Stimulated activated memory B cell treated with anti-CD40 and anti-IgM and Interleukin-4, amounts not matched to agents 10 μg/mL and 1 μg/mL and 100 μg/mL, for 72 hours (primary cell): ENCODE data around the gene GRXCR2.
"Not testable (repeated sequence)": the region's sequence is repeated elsewhere in the genome, so short reads cannot be mapped to it uniquely, and the experiment has no call there.

Experiments
- ATAC-seq: fragments of 150-1000 bp; cut with Tn5 transposase; 2 replicates; pipeline ENCODE4 v1.10.0; 2021
- H3K27ac Mint-ChIP-seq: one replicate; pipeline ENCODE4 v1.8.0; 2022; ENCODE audit warnings: mild to moderate bottlenecking, mixed read lengths
- H3K27me3 Mint-ChIP-seq: one replicate; pipeline ENCODE4 v1.8.0; 2022; ENCODE audit warnings: mixed read lengths
- H3K36me3 Mint-ChIP-seq: one replicate; pipeline ENCODE4 v1.8.0; 2022; ENCODE audit warnings: mixed read lengths
- H3K4me1 Mint-ChIP-seq: one replicate; pipeline ENCODE4 v1.8.0; 2022; ENCODE audit warnings: mixed read lengths
- H3K4me3 Mint-ChIP-seq: one replicate; pipeline ENCODE4 v1.8.0; 2022; ENCODE audit warnings: mild to moderate bottlenecking, moderate library complexity, mixed read lengths
- H3K9me3 Mint-ChIP-seq: one replicate; pipeline ENCODE4 v1.8.0; 2022; ENCODE audit warnings: mixed read lengths

GRXCR2 gene

GRCh38 chr5:145903867-145904266 is 31.1 kb upstream of the GRXCR2 start:
- H3K27ac Mint-ChIP-seq: no peak overlapping the region
- H3K36me3 Mint-ChIP-seq: no peaks in the 10 kb centered on the region
- no peak for ATAC-seq
- no peak overlapping the region for H3K4me3 Mint-ChIP-seq
- peaks cover 23% of the 10 kb centered on the region for H3K9me3 Mint-ChIP-seq
- H3K4me1 Mint-ChIP-seq: no peaks in the 10 kb centered on the region
- peaks cover 9% of the 10 kb centered on the region for H3K27me3 Mint-ChIP-seq

GRCh38 chr5:145903113-145903512 is 30.3 kb upstream of the GRXCR2 start:
- peaks cover 26% of the 10 kb centered on the region for H3K9me3 Mint-ChIP-seq
- H3K4me1 Mint-ChIP-seq: no peaks in the 10 kb centered on the region
- H3K36me3 Mint-ChIP-seq: no peaks in the 10 kb centered on the region
- no peak overlapping the region for H3K27ac Mint-ChIP-seq
- H3K27me3 Mint-ChIP-seq: peaks cover 9% of the 10 kb centered on the region
- H3K4me3 Mint-ChIP-seq: no peak overlapping the region
- no peak for ATAC-seq

DNA sequence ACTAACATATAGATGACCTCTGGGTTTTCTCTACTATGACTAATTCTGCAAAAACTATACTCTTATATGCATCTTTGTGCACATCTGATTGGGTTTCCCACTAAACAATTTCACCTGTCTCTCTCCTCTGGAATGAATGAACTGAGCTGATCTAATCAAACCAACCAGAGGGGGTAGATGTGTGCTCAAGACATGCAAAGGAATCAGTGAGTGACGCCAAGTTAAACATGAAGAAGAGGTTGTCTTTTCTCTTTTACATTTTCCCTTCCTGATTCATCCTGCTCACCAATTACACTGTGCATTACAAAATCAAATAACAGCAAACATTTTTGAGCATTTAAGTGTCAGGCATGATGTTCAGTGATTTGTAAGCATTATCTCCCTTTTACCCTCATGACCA is 29.6 kb upstream of the GRXCR2 start:
- no peaks in the 10 kb centered on the region for H3K36me3 Mint-ChIP-seq

DNA sequence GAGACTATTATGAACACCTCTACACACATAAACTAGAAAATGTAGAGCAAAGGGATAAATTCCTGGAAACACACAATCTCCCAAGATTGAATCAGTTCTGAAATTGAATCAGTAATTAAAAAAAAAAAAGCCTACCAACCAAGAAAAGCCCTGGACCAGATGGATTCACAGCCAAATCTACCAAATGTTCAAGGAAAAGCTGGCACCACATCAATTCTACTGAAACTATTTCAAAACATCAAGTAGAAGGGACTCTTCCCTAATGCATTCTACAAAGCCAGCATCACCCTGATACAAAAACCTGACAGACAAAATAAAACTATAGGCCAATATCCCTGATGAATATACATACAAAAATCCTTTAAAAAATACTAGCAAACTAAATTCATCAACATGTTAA is 25.4 kb upstream of the GRXCR2 start:
- Mint-ChIP-seq H3K27ac (no peak overlapping the region), H3K27me3 (no peaks in the 10 kb centered on the region), H3K36me3 (no peaks in the 10 kb centered on the region), H3K9me3 (peaks cover 27% of the 10 kb centered on the region), H3K4me3 (no peak overlapping the region), H3K4me1 (no peaks in the 10 kb centered on the region)
- ATAC-seq: no peak

More for the DNA sequence above, 29.6 kb upstream of the GRXCR2 start:
- ATAC-seq: no peak
- no peak overlapping the region for H3K27ac Mint-ChIP-seq
- H3K4me3 Mint-ChIP-seq: no peak overlapping the region
- peaks cover 9% of the 10 kb centered on the region for H3K27me3 Mint-ChIP-seq
- no peaks in the 10 kb centered on the region for H3K4me1 Mint-ChIP-seq
- H3K9me3 Mint-ChIP-seq: peaks cover 26% of the 10 kb centered on the region

- H3K36me3 Mint-ChIP-seq, H3K4me3 Mint-ChIP-seq, H3K4me1 Mint-ChIP-seq, H3K9me3 Mint-ChIP-seq, ATAC-seq, H3K27ac Mint-ChIP-seq: not testable (repeated sequence)
- H3K27me3 Mint-ChIP-seq: peaks cover 14% of the 10 kb centered on the region
Observed at GRCh38 chr5:145891378-145891777, 18.6 kb upstream of the GRXCR2 start.

DNA sequence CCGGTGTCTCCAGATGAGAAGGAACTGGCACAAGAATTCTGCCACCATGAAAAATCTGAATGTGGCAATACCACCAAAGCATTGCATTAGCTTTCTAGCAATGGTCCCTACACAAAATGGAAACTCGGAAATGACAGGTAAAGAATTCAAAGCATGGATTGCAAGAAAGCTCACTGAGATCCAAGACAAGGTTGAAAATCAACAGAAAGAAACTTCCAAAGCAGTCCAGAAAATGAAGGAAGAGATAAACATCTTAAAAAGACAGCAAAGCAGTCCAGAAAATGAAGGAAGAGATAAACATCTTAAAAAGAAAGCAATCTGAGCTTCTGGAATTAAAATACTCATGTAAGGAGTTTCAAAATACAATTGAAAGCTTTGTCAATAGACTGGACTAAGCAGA is 16.8 kb upstream of the GRXCR2 start:
- Mint-ChIP-seq H3K4me1 (no peaks in the 10 kb centered on the region), H3K4me3 (no peak overlapping the region), H3K27me3 (peaks cover 14% of the 10 kb centered on the region), H3K9me3 (peaks cover 3% of the 10 kb centered on the region), H3K27ac (no peak overlapping the region), H3K36me3 (no peaks in the 10 kb centered on the region)
- no peak for ATAC-seq

DNA sequence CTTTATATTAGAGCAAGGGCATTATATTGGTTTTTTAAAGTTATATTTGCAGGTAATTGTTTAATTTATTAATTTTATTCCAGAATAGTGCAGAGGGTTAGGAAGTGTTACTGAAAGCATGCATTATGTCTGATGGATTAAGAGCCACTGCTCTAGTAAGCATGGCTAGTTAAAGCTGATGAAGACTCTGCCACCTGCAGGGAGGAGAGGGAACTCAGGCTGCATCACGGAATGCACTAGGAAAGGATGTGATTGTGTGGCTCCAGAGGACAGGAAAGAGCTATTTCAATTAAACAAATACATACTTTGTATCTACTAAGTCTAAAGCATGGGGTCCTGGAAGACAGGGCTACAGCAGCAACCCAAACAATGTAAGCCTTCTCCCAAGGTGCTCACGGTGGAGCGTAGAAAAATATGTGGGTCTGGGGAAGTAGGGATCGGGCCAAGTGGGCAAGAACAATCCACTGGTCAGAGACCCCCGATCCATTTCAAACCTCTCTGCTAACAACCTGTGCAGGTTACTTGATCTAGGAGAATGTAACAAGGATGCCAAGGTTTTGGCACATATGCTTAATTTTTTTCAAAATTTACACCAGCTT is 15.3 kb upstream of the GRXCR2 start:
- Mint-ChIP-seq H3K4me3 (no peak overlapping the region), H3K27me3 (peaks cover 14% of the 10 kb centered on the region), H3K36me3 (no peaks in the 10 kb centered on the region), H3K4me1 (no peaks in the 10 kb centered on the region), H3K27ac (no peak overlapping the region), H3K9me3 (peaks cover 3% of the 10 kb centered on the region)
- ATAC-seq: no peak

GRCh38 chr5:145887217-145887616 is 14.4 kb upstream of the GRXCR2 start:
- H3K4me3 Mint-ChIP-seq: no peak overlapping the region
- no peak for ATAC-seq
- no peaks in the 10 kb centered on the region for H3K4me1 Mint-ChIP-seq
- no peak overlapping the region for H3K27ac Mint-ChIP-seq
- H3K36me3 Mint-ChIP-seq: no peaks in the 10 kb centered on the region
- peaks cover 3% of the 10 kb centered on the region for H3K9me3 Mint-ChIP-seq
- H3K27me3 Mint-ChIP-seq: peaks cover 14% of the 10 kb centered on the region

GRCh38 chr5:145874765-145875164 is 2.0 kb upstream of the GRXCR2 start:
- H3K4me3 Mint-ChIP-seq: no peak overlapping the region
- H3K27me3 Mint-ChIP-seq: peaks cover 16% of the 10 kb centered on the region
- H3K9me3 Mint-ChIP-seq: peaks cover 2% of the 10 kb centered on the region
- no peak for ATAC-seq
- H3K4me1 Mint-ChIP-seq: no peaks in the 10 kb centered on the region
- H3K27ac Mint-ChIP-seq: no peak overlapping the region
- H3K36me3 Mint-ChIP-seq: no peaks in the 10 kb centered on the region

DNA sequence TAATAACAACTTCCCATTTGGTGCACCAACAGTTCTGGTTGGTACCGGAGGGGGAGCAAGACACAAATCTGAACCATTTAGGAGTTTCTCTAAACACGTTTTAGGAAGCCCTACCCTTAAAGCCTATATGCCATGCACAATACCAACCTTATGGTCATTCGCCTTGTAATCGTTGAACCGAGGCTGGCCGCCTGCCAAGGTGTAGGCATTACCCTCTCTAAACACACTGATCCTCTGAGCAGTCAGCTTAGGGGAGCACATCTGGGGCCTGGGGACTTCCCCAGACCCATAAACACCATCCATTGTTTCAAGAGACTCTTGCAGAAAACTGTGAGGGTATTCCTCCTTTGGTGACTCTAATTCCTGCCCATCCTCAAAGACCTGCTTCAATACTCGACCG is 328 bp downstream of the GRXCR2 start:
- ATAC-seq: no peak

DNA sequence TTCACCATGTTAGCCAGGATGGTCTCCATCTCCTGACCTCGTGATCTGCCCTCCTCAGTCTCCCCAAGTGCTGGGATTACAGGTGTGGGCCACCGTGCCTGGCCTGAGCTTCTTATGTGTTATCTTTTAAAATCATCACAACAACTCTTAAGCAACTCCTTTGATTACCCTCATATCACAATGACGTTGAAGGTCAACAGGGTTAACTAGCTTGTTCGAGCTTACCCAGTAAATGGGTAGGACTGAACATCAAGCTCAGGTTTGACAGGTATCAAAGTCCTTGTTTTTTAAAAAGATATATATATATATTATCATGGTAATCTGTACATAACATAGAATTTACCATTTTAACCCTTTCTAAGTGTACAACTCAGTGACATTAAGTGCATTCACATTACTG is 3.1 kb downstream of the GRXCR2 start:
- no peaks in the 10 kb centered on the region for H3K36me3 Mint-ChIP-seq
- no peak for ATAC-seq
- H3K9me3 Mint-ChIP-seq: no peaks in the 10 kb centered on the region
- H3K4me3 Mint-ChIP-seq: no peak overlapping the region
- no peak overlapping the region for H3K27ac Mint-ChIP-seq
- H3K27me3 Mint-ChIP-seq: peaks cover 8% of the 10 kb centered on the region
- H3K4me1 Mint-ChIP-seq: no peaks in the 10 kb centered on the region

More for the DNA sequence above, 328 bp downstream of the GRXCR2 start:
- H3K36me3 Mint-ChIP-seq: no peaks in the 10 kb centered on the region
- no peak overlapping the region for H3K27ac Mint-ChIP-seq
- H3K27me3 Mint-ChIP-seq: peaks cover 16% of the 10 kb centered on the region
- H3K9me3 Mint-ChIP-seq: no peaks in the 10 kb centered on the region
- no peak overlapping the region for H3K4me3 Mint-ChIP-seq
- H3K4me1 Mint-ChIP-seq: no peaks in the 10 kb centered on the region

GRCh38 chr5:145867806-145868205 is 5.0 kb downstream of the GRXCR2 start:
- Mint-ChIP-seq H3K36me3 (no peaks in the 10 kb centered on the region), H3K4me1 (no peaks in the 10 kb centered on the region), H3K27ac (no peak overlapping the region), H3K9me3 (no peaks in the 10 kb centered on the region), H3K27me3 (no peaks in the 10 kb centered on the region), H3K4me3 (no peak overlapping the region)
- ATAC-seq: no peak

DNA sequence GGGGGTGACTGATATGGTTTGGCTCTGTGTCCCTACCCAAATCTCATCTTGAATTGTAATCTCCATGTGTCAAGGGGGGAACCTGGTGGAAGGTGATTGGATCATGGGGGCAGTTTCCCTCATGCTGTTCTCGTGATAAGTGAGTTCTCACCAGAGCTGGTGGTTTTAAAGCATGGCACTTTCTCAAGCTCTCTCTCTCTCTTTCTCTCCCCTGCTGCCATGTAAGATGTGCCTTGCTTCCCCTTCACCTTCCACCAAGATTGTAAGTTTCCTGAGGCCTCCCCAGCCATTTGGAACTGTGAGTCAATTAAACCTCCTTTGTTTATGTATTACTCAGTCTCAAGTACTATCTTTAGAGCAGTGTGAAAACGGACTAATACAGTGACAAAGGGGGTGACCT is 8.4 kb downstream of the GRXCR2 start:
- H3K4me3 Mint-ChIP-seq: not testable (repeated sequence)

DNA sequence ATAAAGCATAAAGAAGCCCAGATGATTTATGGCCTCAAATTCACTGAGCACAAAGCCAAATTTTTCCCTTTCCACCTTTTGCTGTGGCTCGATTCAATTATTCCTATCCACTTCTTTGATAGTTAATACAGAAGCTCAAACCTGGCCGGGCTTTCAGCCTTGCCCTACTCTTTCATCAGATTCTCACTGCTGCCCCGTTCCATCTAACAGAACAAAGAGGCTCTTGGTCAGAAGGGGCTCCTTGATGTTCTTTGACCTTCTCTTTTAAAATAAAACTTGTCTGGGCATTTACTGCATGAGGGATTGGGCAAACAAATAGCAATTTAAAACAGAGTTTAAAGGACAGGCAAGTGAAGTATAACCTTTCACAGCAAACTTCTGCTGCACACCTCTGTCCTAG is 9.8 kb downstream of the GRXCR2 start:
- H3K27ac Mint-ChIP-seq: no peak overlapping the region

More for the DNA sequence above, 8.4 kb downstream of the GRXCR2 start:
- not testable (repeated sequence) for ATAC-seq, H3K4me1 Mint-ChIP-seq, H3K9me3 Mint-ChIP-seq, H3K27me3 Mint-ChIP-seq, H3K27ac Mint-ChIP-seq, H3K36me3 Mint-ChIP-seq

DNA sequence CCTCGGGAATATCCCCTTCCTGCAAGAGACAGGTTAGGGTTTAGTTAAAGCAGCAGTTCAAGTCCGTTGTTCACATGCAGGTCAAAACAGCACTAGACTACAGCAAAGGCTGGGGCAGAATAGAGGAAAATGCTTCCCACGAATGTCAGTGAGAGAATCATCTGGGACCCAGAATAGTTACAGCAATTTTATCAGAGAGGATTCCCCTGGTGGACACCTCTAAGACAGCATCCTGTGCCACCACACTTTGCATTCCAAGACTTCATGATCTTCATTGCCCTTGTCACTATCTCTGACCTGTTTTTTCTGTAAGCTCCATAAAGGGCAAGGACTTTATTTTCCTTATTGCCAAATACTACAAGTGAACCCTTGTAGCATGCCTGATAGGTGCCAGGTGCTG is 12.9 kb downstream of the GRXCR2 start:
- peaks cover 21% of the 10 kb centered on the region for H3K27me3 Mint-ChIP-seq
- no peaks in the 10 kb centered on the region for H3K9me3 Mint-ChIP-seq
- H3K36me3 Mint-ChIP-seq: no peaks in the 10 kb centered on the region
- no peak for ATAC-seq
- no peak overlapping the region for H3K27ac Mint-ChIP-seq
- H3K4me1 Mint-ChIP-seq: peaks cover 6% of the 10 kb centered on the region
- no peak overlapping the region for H3K4me3 Mint-ChIP-seq

More for the DNA sequence above, 9.8 kb downstream of the GRXCR2 start:
- Mint-ChIP-seq H3K4me3 (no peak overlapping the region), H3K36me3 (no peaks in the 10 kb centered on the region), H3K27me3 (peaks cover 8% of the 10 kb centered on the region), H3K4me1 (no peaks in the 10 kb centered on the region), H3K9me3 (no peaks in the 10 kb centered on the region)
- no peak for ATAC-seq

DNA sequence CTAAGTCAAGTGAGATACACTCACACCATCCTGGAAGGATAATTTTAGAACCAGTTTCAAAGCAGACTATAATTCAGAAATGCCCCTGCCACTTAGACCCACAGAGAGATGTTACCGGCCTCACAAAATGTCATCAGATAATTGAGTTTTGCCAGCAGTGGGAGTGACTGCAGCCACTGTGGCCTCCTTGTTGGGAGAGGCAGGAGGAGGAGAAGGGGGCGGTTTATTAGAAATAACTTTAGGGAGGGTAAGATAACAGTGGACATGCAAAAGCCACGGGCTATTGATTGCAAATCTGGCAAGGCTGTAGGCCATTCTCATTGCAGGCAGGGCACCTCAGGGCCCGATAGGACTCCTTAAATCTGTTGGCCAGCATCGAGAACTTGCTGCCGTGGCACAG is 13.4 kb downstream of the GRXCR2 start:
- no peak for ATAC-seq
- Mint-ChIP-seq H3K4me3 (no peak overlapping the region), H3K27me3 (peaks cover 21% of the 10 kb centered on the region), H3K4me1 (peaks cover 6% of the 10 kb centered on the region), H3K36me3 (no peaks in the 10 kb centered on the region), H3K27ac (no peak overlapping the region), H3K9me3 (no peaks in the 10 kb centered on the region)

DNA sequence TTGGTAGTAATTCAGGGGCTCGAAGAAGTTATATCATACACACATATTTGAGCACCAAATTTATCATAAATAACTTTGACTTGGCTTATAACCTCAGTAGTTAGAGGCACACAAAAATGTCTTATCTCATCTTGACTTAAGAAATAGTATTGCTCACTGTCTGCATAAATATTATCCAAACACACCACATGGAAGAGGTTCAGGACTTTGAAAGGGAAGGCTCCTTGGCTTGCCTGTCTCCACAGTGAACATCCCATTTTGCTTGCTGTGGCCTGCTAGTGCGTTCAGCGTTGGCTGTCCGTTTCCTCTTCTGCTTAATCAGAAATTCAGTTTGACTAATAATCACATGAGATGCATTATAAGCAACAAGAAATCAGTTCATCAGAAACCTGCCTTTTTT is 13.9 kb downstream of the GRXCR2 start:
- no peaks in the 10 kb centered on the region for H3K9me3 Mint-ChIP-seq
- peaks cover 21% of the 10 kb centered on the region for H3K27me3 Mint-ChIP-seq
- H3K4me3 Mint-ChIP-seq: no peak overlapping the region
- no peaks in the 10 kb centered on the region for H3K36me3 Mint-ChIP-seq
- peaks cover 6% of the 10 kb centered on the region for H3K4me1 Mint-ChIP-seq
- no peak overlapping the region for H3K27ac Mint-ChIP-seq
- no peak for ATAC-seq
